ENCODE measurements around the gene AGAP3. TPM values are rescaled to one million over a fixed set of nuclear protein-coding genes. Genes with fewer than 3 reads are reported as not detected.
A peak's percentile ranks its signal among the peaks of the same experiment; 100 is the strongest.

Gene AGAP3
- total RNA-seq, 2 donors from 2014 or later = 26.9 to 28.4 TPM

- Mint-ChIP-seq H3K36me3 (ENCODE audit: insufficient read depth in 2 of 2) (peaks cover 0 to 3% of the 10 kb centered on the region in 2 donors), H3K9me3 (no peaks in the 10 kb centered on the region), H3K27ac (peak overlapping the region; percentile 63), H3K4me1 (ENCODE audit: low read depth) (peaks cover 28% of the 10 kb centered on the region), H3K4me3 (no peak overlapping the region), H3K27me3 (ENCODE audit: low read depth) (peaks cover 8% of the 10 kb centered on the region)
- DNase-seq (no peak), ATAC-seq (replicated peaks in 1 of 2) (no peak)
These were observed 3.8 kb downstream of the AGAP3 start for GRCh38 chr7:151089893-151090730.

GRCh38 chr7:151091003-151091402 is 4.7 kb downstream of the AGAP3 start:
- no peak for DNase-seq
- no peak for ATAC-seq (replicated peaks in 1 of 2)
- no peak overlapping the region for H3K27ac Mint-ChIP-seq
- peaks cover 19% of the 10 kb centered on the region for H3K4me1 Mint-ChIP-seq (ENCODE audit: low read depth)
- no peak overlapping the region for H3K4me3 Mint-ChIP-seq
- H3K27me3 Mint-ChIP-seq (ENCODE audit: low read depth) = no peaks in the 10 kb centered on the region
- H3K9me3 Mint-ChIP-seq = no peaks in the 10 kb centered on the region
- H3K36me3 Mint-ChIP-seq (ENCODE audit: insufficient read depth in 2 of 2) = peaks cover 0 to 2% of the 10 kb centered on the region in 2 donors

- ATAC-seq (replicated peaks in 1 of 2) = no peak
- peak in 1 of 2 donors; percentile 40 for DNase-seq
These were observed 5.2 kb downstream of the AGAP3 start for GRCh38 chr7:151091431-151091830.

GRCh38 chr7:151091988-151092387 is 5.7 kb downstream of the AGAP3 start:
- Mint-ChIP-seq H3K36me3 (ENCODE audit: insufficient read depth in 2 of 2) (no peaks in the 10 kb centered on the region), H3K27ac (no peak overlapping the region), H3K4me1 (ENCODE audit: low read depth) (peaks cover 19% of the 10 kb centered on the region), H3K27me3 (ENCODE audit: low read depth) (no peaks in the 10 kb centered on the region), H3K4me3 (no peak overlapping the region), H3K9me3 (no peaks in the 10 kb centered on the region)
- DNase-seq (no peak), ATAC-seq (replicated peaks in 1 of 2) (no peak)

More at GRCh38 chr7:151091431-151091830, 5.2 kb downstream of the AGAP3 start:
- no peaks in the 10 kb centered on the region for H3K9me3 Mint-ChIP-seq
- no peaks in the 10 kb centered on the region for H3K27me3 Mint-ChIP-seq (ENCODE audit: low read depth)
- peaks cover 19% of the 10 kb centered on the region for H3K4me1 Mint-ChIP-seq (ENCODE audit: low read depth)
- H3K36me3 Mint-ChIP-seq (ENCODE audit: insufficient read depth in 2 of 2) = peaks cover 0 to 2% of the 10 kb centered on the region in 2 donors
- H3K4me3 Mint-ChIP-seq = no peak overlapping the region
- no peak overlapping the region for H3K27ac Mint-ChIP-seq

- Mint-ChIP-seq H3K4me1 (ENCODE audit: low read depth) (peaks cover 11% of the 10 kb centered on the region), H3K9me3 (no peaks in the 10 kb centered on the region), H3K4me3 (no peak overlapping the region), H3K36me3 (ENCODE audit: insufficient read depth in 2 of 2) (no peaks in the 10 kb centered on the region), H3K27me3 (ENCODE audit: low read depth) (no peaks in the 10 kb centered on the region), H3K27ac (no peak overlapping the region)
- ATAC-seq (replicated peaks in 1 of 2) = no peak
- DNase-seq = no peak
These were observed 7.5 kb downstream of the AGAP3 start for GRCh38 chr7:151093748-151094147.

- Mint-ChIP-seq H3K27me3 (ENCODE audit: low read depth) (no peaks in the 10 kb centered on the region), H3K9me3 (no peaks in the 10 kb centered on the region), H3K4me3 (no peak overlapping the region), H3K4me1 (ENCODE audit: low read depth) (peaks cover 4% of the 10 kb centered on the region), H3K27ac (no peak overlapping the region), H3K36me3 (ENCODE audit: insufficient read depth in 2 of 2) (no peaks in the 10 kb centered on the region)
- DNase-seq = no peak
- no peak for ATAC-seq (replicated peaks in 1 of 2)
These were observed 8.4 kb downstream of the AGAP3 start for GRCh38 chr7:151094675-151095074.

- no peak for ATAC-seq (replicated peaks in 1 of 2)
- Mint-ChIP-seq H3K4me1 (ENCODE audit: low read depth) (peaks cover 4% of the 10 kb centered on the region), H3K36me3 (ENCODE audit: insufficient read depth in 2 of 2) (no peaks in the 10 kb centered on the region), H3K27ac (no peak overlapping the region), H3K4me3 (no peak overlapping the region), H3K27me3 (ENCODE audit: low read depth) (no peaks in the 10 kb centered on the region), H3K9me3 (no peaks in the 10 kb centered on the region)
- DNase-seq = no peak
These were observed 9.0 kb downstream of the AGAP3 start for GRCh38 chr7:151095123-151095797.

- no peak overlapping the region for H3K27ac Mint-ChIP-seq
- H3K36me3 Mint-ChIP-seq (ENCODE audit: insufficient read depth in 2 of 2) = no peaks in the 10 kb centered on the region
- DNase-seq = no peak
- peak in 1 of 2 donors; percentile 25 for ATAC-seq (replicated peaks in 1 of 2)
- H3K27me3 Mint-ChIP-seq (ENCODE audit: low read depth) = no peaks in the 10 kb centered on the region
- H3K9me3 Mint-ChIP-seq = no peaks in the 10 kb centered on the region
- H3K4me3 Mint-ChIP-seq = no peak overlapping the region
- H3K4me1 Mint-ChIP-seq (ENCODE audit: low read depth) = peaks cover 4% of the 10 kb centered on the region
These were observed 9.7 kb downstream of the AGAP3 start for GRCh38 chr7:151095828-151096475.

- Mint-ChIP-seq H3K36me3 (ENCODE audit: insufficient read depth in 2 of 2) (no peaks in the 10 kb centered on the region), H3K9me3 (no peaks in the 10 kb centered on the region), H3K27ac (no peak overlapping the region), H3K4me1 (ENCODE audit: low read depth) (no peaks in the 10 kb centered on the region), H3K27me3 (ENCODE audit: low read depth) (no peaks in the 10 kb centered on the region), H3K4me3 (no peak overlapping the region)
- no peak for DNase-seq
- ATAC-seq (replicated peaks in 1 of 2) = no peak
These were observed 13.4 kb downstream of the AGAP3 start for GRCh38 chr7:151099486-151100211.

- DNase-seq (no peak), ATAC-seq (replicated peaks in 1 of 2) (no peak)
- H3K36me3 Mint-ChIP-seq (ENCODE audit: insufficient read depth in 2 of 2) = no peaks in the 10 kb centered on the region
- no peaks in the 10 kb centered on the region for H3K27me3 Mint-ChIP-seq (ENCODE audit: low read depth)
- H3K4me3 Mint-ChIP-seq = no peak overlapping the region
- H3K4me1 Mint-ChIP-seq (ENCODE audit: low read depth) = no peaks in the 10 kb centered on the region
- no peak overlapping the region for H3K27ac Mint-ChIP-seq
- H3K9me3 Mint-ChIP-seq = no peaks in the 10 kb centered on the region
These were observed 14.6 kb downstream of the AGAP3 start for GRCh38 chr7:151100921-151101320.

- Mint-ChIP-seq H3K9me3 (no peaks in the 10 kb centered on the region), H3K4me3 (no peak overlapping the region), H3K4me1 (ENCODE audit: low read depth) (no peaks in the 10 kb centered on the region), H3K36me3 (ENCODE audit: insufficient read depth in 2 of 2) (no peaks in the 10 kb centered on the region), H3K27me3 (ENCODE audit: low read depth) (no peaks in the 10 kb centered on the region), H3K27ac (no peak overlapping the region)
- DNase-seq (no peak), ATAC-seq (replicated peaks in 1 of 2) (no peak)
These were observed 15.5 kb downstream of the AGAP3 start for GRCh38 chr7:151101621-151102396.

- no peaks in the 10 kb centered on the region for H3K4me1 Mint-ChIP-seq (ENCODE audit: low read depth)
- no peak for ATAC-seq (replicated peaks in 1 of 2)
- no peak overlapping the region for H3K4me3 Mint-ChIP-seq
- no peak overlapping the region for H3K27ac Mint-ChIP-seq
- DNase-seq = no peak
- H3K9me3 Mint-ChIP-seq = no peaks in the 10 kb centered on the region
- no peaks in the 10 kb centered on the region for H3K36me3 Mint-ChIP-seq (ENCODE audit: insufficient read depth in 2 of 2)
- no peaks in the 10 kb centered on the region for H3K27me3 Mint-ChIP-seq (ENCODE audit: low read depth)
These were observed 16.7 kb downstream of the AGAP3 start for GRCh38 chr7:151102991-151103390.
